Neural progenitor cell (in vitro differentiated cells): Measurements from ENCODE around the gene PLA2G4A. TPM values are rescaled to one million over a fixed set of nuclear protein-coding genes. Genes with fewer than 3 reads are reported as not detected.

ENCODE experiments used
- DNase-seq: peaks from one replicate; pipeline ENCODE4 v3.0.0-alpha.2; 2016; ENCODE audit warnings: low spot score
- H2AFZ ChIP-seq: fragments of 200-600 bp; sonication (generic); replicated peaks from 2 replicates; pipeline ENCODE4 v1.6.1; 2016; ENCODE audit warnings: antibody characterized with exemption
- H3F3A ChIP-seq: fragments of 200-600 bp; sonication (generic); 2 replicates; pipeline ENCODE4 v1.6.1; 2016; ENCODE audit warnings: antibody characterized with exemption, low read depth
- H3K27ac ChIP-seq: fragments of 200-600 bp; sonication (generic); 2 replicates; pipeline ENCODE4 v1.5.1; 2016; ENCODE audit warnings: mild to moderate bottlenecking
- H3K27me3 ChIP-seq: fragments of 200-600 bp; sonication (generic); 2 replicates; pipeline ENCODE4 v1.6.1; 2016; ENCODE audit warnings: mild to moderate bottlenecking, moderate library complexity
- H3K36me3 ChIP-seq: fragments of 200-600 bp; sonication (generic); 2 replicates; pipeline ENCODE4 v1.5.1; 2016
- H3K4me1 ChIP-seq: fragments of 200-600 bp; sonication (generic); 2 replicates; pipeline ENCODE4 v1.6.1; 2016; ENCODE audit warnings: mixed run types
- H3K4me2 ChIP-seq: fragments of 200-600 bp; sonication (generic); 2 replicates; pipeline ENCODE4 v1.6.1; 2016
- H3K4me3 ChIP-seq: fragments of 200-600 bp; sonication (generic); 2 replicates; pipeline ENCODE4 v1.5.1; 2016
- H3K79me2 ChIP-seq: fragments of 200-600 bp; sonication (generic); 2 replicates; pipeline ENCODE4 v1.6.1; 2016; ENCODE audit warnings: low read depth
- H3K9ac ChIP-seq: fragments of 200-600 bp; sonication (generic); 2 replicates; pipeline ENCODE4 v1.6.1; 2016
- H3K9me3 ChIP-seq: fragments of 200-600 bp; sonication (generic); 2 replicates; pipeline ENCODE4 v1.5.1; 2016; ENCODE audit warnings: low read depth
- H4K20me1 ChIP-seq: fragments of 200-600 bp; sonication (generic); 2 replicates; pipeline ENCODE4 v1.6.1; 2016; ENCODE audit warnings: low read depth
- H3K27ac Mint-ChIP-seq: 3 replicates; pipeline ENCODE4 v1.8.0; 2021; ENCODE audit warnings: mixed read lengths
- H3K27me3 Mint-ChIP-seq: 2 replicates; pipeline ENCODE4 v1.8.0; 2022; ENCODE audit warnings: low read depth, mild to moderate bottlenecking, inconsistent platforms, moderate library complexity, mixed read lengths; ENCODE audit not compliant: insufficient read depth
- H3K36me3 Mint-ChIP-seq: 3 replicates; pipeline ENCODE4 v1.8.0; 2021; ENCODE audit warnings: mixed read lengths
- H3K4me1 Mint-ChIP-seq: 3 replicates; pipeline ENCODE4 v1.8.0; 2021; ENCODE audit warnings: mixed read lengths
- H3K4me3 Mint-ChIP-seq: 3 replicates; pipeline ENCODE4 v1.8.0; 2021; ENCODE audit warnings: mild to moderate bottlenecking, moderate library complexity, mixed read lengths
- H3K9me3 Mint-ChIP-seq: 3 replicates; pipeline ENCODE4 v1.8.0; 2020; ENCODE audit warnings: mixed read lengths
- EZH2 ChIP-seq: fragments of 200-600 bp; sonication (generic); IDR thresholded peaks from 2 replicates; pipeline ENCODE4 v1.6.1; 2017; ENCODE audit warnings: antibody characterized with exemption, mild to moderate bottlenecking, moderate library complexity
- EZH2phosphoT487 ChIP-seq: fragments of 200-600 bp; sonication (generic); IDR thresholded peaks from 2 replicates; pipeline ENCODE4 v1.6.1; 2017; ENCODE audit warnings: antibody characterized with exemption
- total RNA-seq: library from RNA; depleted of rRNA; stranded (reverse); fragments of >200 nt; gene quantifications from 2 replicates; pipeline ENCODE4 v1.2.3, GENCODE V29; 2015; ENCODE audit warnings: low replicate concordance
- TF ChIP-seq, protein P1 (sequence below): fragments of 200-600 bp; sonication (generic); IDR thresholded peaks from 2 replicates; pipeline ENCODE4 v1.5.1; 2017; ENCODE audit warnings: antibody characterized with exemption, mild to moderate bottlenecking

Gene PLA2G4A
- total RNA-seq, 1 donor from 2014 or later: 1.0 TPM

DNA sequence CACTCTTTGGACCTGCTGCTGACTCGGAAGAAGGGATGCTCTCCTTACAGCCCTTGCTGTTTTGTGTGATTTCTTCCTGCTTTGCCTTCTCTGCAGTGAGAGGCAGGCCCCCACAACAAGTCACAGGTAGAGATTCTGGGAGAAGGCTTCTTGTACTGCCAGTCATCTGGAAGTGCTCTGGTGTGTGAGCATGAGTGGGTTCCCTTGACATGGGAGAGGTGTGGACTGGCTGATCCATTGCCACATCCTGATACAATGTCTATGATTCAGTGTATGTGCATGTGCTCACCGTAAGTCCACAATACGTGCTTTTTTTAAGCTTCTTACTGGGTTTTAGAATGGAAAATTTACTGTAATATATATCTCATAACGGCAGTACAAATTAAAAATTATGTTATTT lies 46.0 kb upstream of the PLA2G4A start:
- no peak overlapping the region for H3K4me2 ChIP-seq
- Mint-ChIP-seq H3K4me1 (no peaks in the 10 kb centered on the region), H3K4me3 (no peak overlapping the region), H3K36me3 (no peaks in the 10 kb centered on the region), H3K9me3 (no peaks in the 10 kb centered on the region), H3K27ac (no peak overlapping the region), H3K27me3 (no peaks in the 10 kb centered on the region)
- no peak overlapping the region for H3K27ac ChIP-seq
- no peaks in the 10 kb centered on the region for H3K36me3 ChIP-seq
- no peak for DNase-seq
- no peak overlapping the region for H3K9ac ChIP-seq
- no peaks in the 10 kb centered on the region for H3K9me3 ChIP-seq
- no peaks in the 10 kb centered on the region for H3K4me1 ChIP-seq
- H3K79me2 ChIP-seq: no peaks in the 10 kb centered on the region
- H3K27me3 ChIP-seq: no peaks in the 10 kb centered on the region
- no peak overlapping the region for H3K4me3 ChIP-seq
- no peaks in the 10 kb centered on the region for H4K20me1 ChIP-seq
- H2AFZ ChIP-seq: no peak overlapping the region
- TF ChIP-seq, protein P1, sequence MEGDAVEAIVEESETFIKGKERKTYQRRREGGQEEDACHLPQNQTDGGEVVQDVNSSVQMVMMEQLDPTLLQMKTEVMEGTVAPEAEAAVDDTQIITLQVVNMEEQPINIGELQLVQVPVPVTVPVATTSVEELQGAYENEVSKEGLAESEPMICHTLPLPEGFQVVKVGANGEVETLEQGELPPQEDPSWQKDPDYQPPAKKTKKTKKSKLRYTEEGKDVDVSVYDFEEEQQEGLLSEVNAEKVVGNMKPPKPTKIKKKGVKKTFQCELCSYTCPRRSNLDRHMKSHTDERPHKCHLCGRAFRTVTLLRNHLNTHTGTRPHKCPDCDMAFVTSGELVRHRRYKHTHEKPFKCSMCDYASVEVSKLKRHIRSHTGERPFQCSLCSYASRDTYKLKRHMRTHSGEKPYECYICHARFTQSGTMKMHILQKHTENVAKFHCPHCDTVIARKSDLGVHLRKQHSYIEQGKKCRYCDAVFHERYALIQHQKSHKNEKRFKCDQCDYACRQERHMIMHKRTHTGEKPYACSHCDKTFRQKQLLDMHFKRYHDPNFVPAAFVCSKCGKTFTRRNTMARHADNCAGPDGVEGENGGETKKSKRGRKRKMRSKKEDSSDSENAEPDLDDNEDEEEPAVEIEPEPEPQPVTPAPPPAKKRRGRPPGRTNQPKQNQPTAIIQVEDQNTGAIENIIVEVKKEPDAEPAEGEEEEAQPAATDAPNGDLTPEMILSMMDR: no peak
- no peaks in the 10 kb centered on the region for H3F3A ChIP-seq

DNA sequence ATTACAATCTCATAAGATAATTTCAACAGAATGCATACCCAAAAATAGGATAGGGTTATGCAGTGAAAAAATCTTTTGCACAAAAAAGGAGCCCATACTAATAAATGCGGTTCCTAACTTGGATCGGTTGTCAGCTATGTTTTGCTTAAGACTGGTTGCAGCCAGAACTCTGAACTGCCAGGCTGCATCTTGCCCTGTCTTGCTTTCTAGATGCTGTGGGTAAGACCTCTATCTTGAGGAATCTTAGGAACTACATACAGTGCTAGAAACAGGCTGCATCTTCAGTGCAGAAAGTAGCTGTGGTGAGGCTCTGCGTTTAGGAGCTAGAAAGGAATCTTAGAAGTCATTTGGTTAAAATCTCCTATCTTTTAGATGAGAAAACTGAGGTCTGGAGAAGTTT lies 45.6 kb upstream of the PLA2G4A start:
- no peak overlapping the region for H3K27ac ChIP-seq
- no peaks in the 10 kb centered on the region for H3K4me1 ChIP-seq
- H3K9ac ChIP-seq: no peak overlapping the region
- Mint-ChIP-seq H3K27ac (no peak overlapping the region), H3K27me3 (no peaks in the 10 kb centered on the region), H3K36me3 (no peaks in the 10 kb centered on the region), H3K4me3 (no peak overlapping the region), H3K9me3 (no peaks in the 10 kb centered on the region), H3K4me1 (no peaks in the 10 kb centered on the region)
- no peaks in the 10 kb centered on the region for H3K27me3 ChIP-seq
- H2AFZ ChIP-seq: peak overlapping the region; percentile 32
- H3K4me2 ChIP-seq: no peak overlapping the region
- H3K36me3 ChIP-seq: no peaks in the 10 kb centered on the region
- no peak for TF ChIP-seq EZH2
- TF ChIP-seq, protein P1: no peak
- TF ChIP-seq EZH2phosphoT487: no peak
- no peaks in the 10 kb centered on the region for H3K79me2 ChIP-seq
- H4K20me1 ChIP-seq: no peaks in the 10 kb centered on the region
- H3F3A ChIP-seq: no peaks in the 10 kb centered on the region
- H3K4me3 ChIP-seq: no peak overlapping the region
- H3K9me3 ChIP-seq: no peaks in the 10 kb centered on the region
- DNase-seq: no peak

DNA sequence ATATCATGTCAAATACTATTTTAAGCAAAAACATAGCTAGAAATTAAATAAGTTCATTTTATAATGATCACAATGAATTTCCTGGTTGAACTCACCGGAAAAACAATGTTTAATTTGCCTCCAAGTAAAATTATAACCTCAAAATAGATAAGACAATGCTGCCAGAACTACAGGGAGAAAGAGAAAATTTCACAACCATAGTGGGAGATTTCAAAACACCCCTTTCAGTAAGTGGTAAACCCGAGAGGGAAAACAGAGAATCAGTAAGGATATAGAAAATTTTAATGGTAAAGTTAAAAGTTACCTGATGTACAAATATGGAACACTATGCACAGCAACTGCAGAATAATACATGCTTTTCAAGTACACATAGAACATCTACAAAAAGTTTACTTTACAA lies 43.2 kb upstream of the PLA2G4A start:
- TF ChIP-seq EZH2: no peak
- TF ChIP-seq EZH2phosphoT487: no peak
- TF ChIP-seq, protein P1: no peak
- H3K4me3 Mint-ChIP-seq: no peak overlapping the region
- no peaks in the 10 kb centered on the region for H3K4me1 Mint-ChIP-seq
- H4K20me1 ChIP-seq: no peaks in the 10 kb centered on the region
- H3K27ac ChIP-seq: no peak overlapping the region
- H3K9me3 ChIP-seq: no peaks in the 10 kb centered on the region
- H2AFZ ChIP-seq: no peak overlapping the region
- no peak overlapping the region for H3K9ac ChIP-seq
- H3F3A ChIP-seq: no peaks in the 10 kb centered on the region
- no peak for DNase-seq
- no peaks in the 10 kb centered on the region for H3K79me2 ChIP-seq
- no peaks in the 10 kb centered on the region for H3K36me3 Mint-ChIP-seq
- H3K4me1 ChIP-seq: no peaks in the 10 kb centered on the region
- no peak overlapping the region for H3K4me2 ChIP-seq
- H3K27ac Mint-ChIP-seq: no peak overlapping the region
- H3K9me3 Mint-ChIP-seq: no peaks in the 10 kb centered on the region
- H3K27me3 Mint-ChIP-seq: no peaks in the 10 kb centered on the region
- H3K36me3 ChIP-seq: no peaks in the 10 kb centered on the region
- no peaks in the 10 kb centered on the region for H3K27me3 ChIP-seq
- no peak overlapping the region for H3K4me3 ChIP-seq

DNA sequence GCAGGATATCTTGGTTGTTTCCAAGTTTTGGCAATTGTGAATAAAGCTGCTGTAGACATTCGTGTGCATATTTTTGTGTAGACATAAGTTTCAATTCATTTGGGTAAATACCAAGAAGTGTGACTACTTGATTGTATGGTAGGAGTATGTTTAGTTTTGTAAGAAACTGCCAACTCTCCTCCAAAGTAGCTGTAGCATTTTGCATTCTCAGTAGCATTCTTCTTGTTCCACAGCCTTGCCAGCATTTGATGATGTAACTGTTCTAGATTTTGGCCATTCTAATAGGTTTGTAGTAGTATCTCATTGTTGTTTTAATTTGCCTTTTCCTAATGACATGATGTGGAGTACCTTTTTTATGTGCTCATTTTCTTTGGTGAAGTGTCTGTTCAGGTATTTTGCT lies 38.6 kb upstream of the PLA2G4A start:
- Histone ChIP-seq H3K79me2 (no peaks in the 10 kb centered on the region), H3K9me3 (no peaks in the 10 kb centered on the region), H3K36me3 (no peaks in the 10 kb centered on the region), H3F3A (no peaks in the 10 kb centered on the region), H3K4me2 (no peak overlapping the region), H3K27me3 (no peaks in the 10 kb centered on the region), H3K4me1 (no peaks in the 10 kb centered on the region), H3K4me3 (no peak overlapping the region), H3K27ac (no peak overlapping the region), H2AFZ (no peak overlapping the region), H3K9ac (no peak overlapping the region), H4K20me1 (no peaks in the 10 kb centered on the region)
- Mint-ChIP-seq H3K4me1 (no peaks in the 10 kb centered on the region), H3K4me3 (no peak overlapping the region), H3K9me3 (no peaks in the 10 kb centered on the region), H3K27ac (no peak overlapping the region), H3K36me3 (no peaks in the 10 kb centered on the region), H3K27me3 (no peaks in the 10 kb centered on the region)
- DNase-seq: no peak
- TF ChIP-seq EZH2 (no peak), EZH2phosphoT487 (no peak)
- TF ChIP-seq, protein P1: no peak
